Calu3 (cell line): ENCODE measurements around the gene ITIH3. TPM values are rescaled to one million over a fixed set of nuclear protein-coding genes. Genes with fewer than 3 reads are reported as not detected.

Source experiments
- BruUV-seq: library from RNA; stranded (reverse); fragments of 400-500 nt; replicated peaks from 2 replicates; lab custom pipeline; 2021; lab: Mats Ljungman, UMichigan
- CTCF ChIA-PET: fragments of 300-600 bp; sonication (Branson Sonifier 250); formaldehyde crosslinking; loops from one replicate; lab custom pipeline; 2022; ENCODE audit warnings: antibody characterized with exemption; lab: Charles Lee
- DNase-seq: peaks from one replicate; pipeline ENCODE4 v3.0.0; 2022
- H3K27ac Mint-ChIP-seq: one replicate; pipeline ENCODE4 v1.8.0; 2022; ENCODE audit warnings: mixed read lengths; ENCODE audit not compliant: unreplicated experiment
- H3K27me3 Mint-ChIP-seq: one replicate; pipeline ENCODE4 v1.8.0; 2022; ENCODE audit warnings: mixed read lengths; ENCODE audit not compliant: unreplicated experiment
- H3K36me3 Mint-ChIP-seq: one replicate; pipeline ENCODE4 v1.8.0; 2022; ENCODE audit warnings: mild to moderate bottlenecking, moderate library complexity, mixed read lengths; ENCODE audit not compliant: insufficient read depth, unreplicated experiment
- H3K4me1 Mint-ChIP-seq: one replicate; pipeline ENCODE4 v1.8.0; 2022; ENCODE audit warnings: mild to moderate bottlenecking, low read depth, mixed read lengths; ENCODE audit not compliant: unreplicated experiment
- H3K4me3 Mint-ChIP-seq: one replicate; pipeline ENCODE4 v1.8.0; 2022; ENCODE audit warnings: mild to moderate bottlenecking, low read depth, moderate library complexity, mixed read lengths; ENCODE audit not compliant: unreplicated experiment
- H3K9me3 Mint-ChIP-seq: one replicate; pipeline ENCODE4 v1.8.0; 2022; ENCODE audit warnings: low read depth, mixed read lengths; ENCODE audit not compliant: unreplicated experiment
- intact Hi-C: fragments of 100-400 bp; cut with micrococcal nuclease; formaldehyde crosslinking; loops from one replicate; pipeline ENCODE4 v1.10.0; 2022; ENCODE audit not compliant: unreplicated experiment
- total RNA-seq: library from RNA; stranded (reverse); gene quantifications from 2 replicates; pipeline ENCODE4 v1.2.3, GENCODE V29; 2022
- TF ChIP-seq, protein P1 (sequence below): fragments of 200-600 bp; IDR thresholded peaks from one replicate; pipeline ENCODE4 v1.8.0; 2022; ENCODE audit warnings: antibody characterized with exemption; ENCODE audit not compliant: unreplicated experiment

Gene ITIH3
- total RNA-seq, 1 experiment from 2014 or later = not detected

DNA sequence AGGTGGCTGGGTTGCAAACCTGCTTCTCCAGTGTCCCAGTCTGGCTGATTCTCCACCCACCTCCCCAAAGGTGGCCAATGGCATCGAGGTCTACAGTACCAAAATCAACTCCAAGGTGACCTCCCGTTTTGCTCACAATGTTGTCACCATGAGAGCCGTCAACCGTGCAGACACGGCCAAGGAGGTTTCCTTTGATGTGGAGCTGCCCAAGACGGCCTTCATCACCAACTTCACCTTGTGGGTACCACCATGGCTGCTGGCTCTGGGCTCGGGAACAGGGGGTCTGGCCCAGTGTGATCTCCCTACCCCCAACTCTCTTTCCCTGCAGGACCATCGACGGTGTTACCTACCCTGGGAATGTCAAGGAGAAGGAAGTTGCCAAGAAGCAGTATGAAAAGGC lies 1.8 kb downstream of the ITIH3 start:
- Mint-ChIP-seq H3K27me3 (peaks cover 23% of the 10 kb centered on the region), H3K9me3 (no peaks in the 10 kb centered on the region), H3K4me3 (no peak overlapping the region), H3K4me1 (no peaks in the 10 kb centered on the region), H3K27ac (no peak overlapping the region), H3K36me3 (no peaks in the 10 kb centered on the region)
- DNase-seq = no peak
- TF ChIP-seq, protein P1, sequence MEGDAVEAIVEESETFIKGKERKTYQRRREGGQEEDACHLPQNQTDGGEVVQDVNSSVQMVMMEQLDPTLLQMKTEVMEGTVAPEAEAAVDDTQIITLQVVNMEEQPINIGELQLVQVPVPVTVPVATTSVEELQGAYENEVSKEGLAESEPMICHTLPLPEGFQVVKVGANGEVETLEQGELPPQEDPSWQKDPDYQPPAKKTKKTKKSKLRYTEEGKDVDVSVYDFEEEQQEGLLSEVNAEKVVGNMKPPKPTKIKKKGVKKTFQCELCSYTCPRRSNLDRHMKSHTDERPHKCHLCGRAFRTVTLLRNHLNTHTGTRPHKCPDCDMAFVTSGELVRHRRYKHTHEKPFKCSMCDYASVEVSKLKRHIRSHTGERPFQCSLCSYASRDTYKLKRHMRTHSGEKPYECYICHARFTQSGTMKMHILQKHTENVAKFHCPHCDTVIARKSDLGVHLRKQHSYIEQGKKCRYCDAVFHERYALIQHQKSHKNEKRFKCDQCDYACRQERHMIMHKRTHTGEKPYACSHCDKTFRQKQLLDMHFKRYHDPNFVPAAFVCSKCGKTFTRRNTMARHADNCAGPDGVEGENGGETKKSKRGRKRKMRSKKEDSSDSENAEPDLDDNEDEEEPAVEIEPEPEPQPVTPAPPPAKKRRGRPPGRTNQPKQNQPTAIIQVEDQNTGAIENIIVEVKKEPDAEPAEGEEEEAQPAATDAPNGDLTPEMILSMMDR = no peak
- BruUV-seq = no TSS peak
- intact Hi-C loops = no loop called here
- CTCF ChIA-PET = no interaction called here

- TF ChIP-seq, protein P1 = no peak
- intact Hi-C loops = no loop called here
- no peak overlapping the region for H3K4me3 Mint-ChIP-seq
- no peak overlapping the region for H3K27ac Mint-ChIP-seq
- no TSS peak for BruUV-seq
- H3K27me3 Mint-ChIP-seq = peaks cover 6% of the 10 kb centered on the region
- DNase-seq = no peak
- H3K4me1 Mint-ChIP-seq = no peaks in the 10 kb centered on the region
- H3K36me3 Mint-ChIP-seq = no peaks in the 10 kb centered on the region
- H3K9me3 Mint-ChIP-seq = no peaks in the 10 kb centered on the region
- CTCF ChIA-PET = interaction anchor here (0.6 kb wide), 1 partner anchor 285 kb away, joined by 4 read pairs; no protein-coding TSS in a partner anchor
Measured at GRCh38 chr3:52798376-52798977, 3.9 kb downstream of the ITIH3 start.

- H3K9me3 Mint-ChIP-seq = no peaks in the 10 kb centered on the region
- H3K27ac Mint-ChIP-seq = no peak overlapping the region
- peaks cover under 1% of the 10 kb centered on the region for H3K27me3 Mint-ChIP-seq
- no peak overlapping the region for H3K4me3 Mint-ChIP-seq
- TF ChIP-seq, protein P1 = peak; percentile 73
- H3K4me1 Mint-ChIP-seq = no peaks in the 10 kb centered on the region
- no TSS peak for BruUV-seq
- intact Hi-C loops = no loop called here
- no peaks in the 10 kb centered on the region for H3K36me3 Mint-ChIP-seq
- CTCF ChIA-PET = interaction anchor here (0.6 kb wide), 1 partner anchor 285 kb away, joined by 4 read pairs; no protein-coding TSS in a partner anchor
- peak; percentile 60 for DNase-seq
Measured at GRCh38 chr3:52798978-52799476, 4.4 kb downstream of the ITIH3 start.

- Mint-ChIP-seq H3K36me3 (no peaks in the 10 kb centered on the region), H3K9me3 (no peaks in the 10 kb centered on the region), H3K27me3 (no peaks in the 10 kb centered on the region), H3K4me1 (no peaks in the 10 kb centered on the region), H3K27ac (no peak overlapping the region), H3K4me3 (no peak overlapping the region)
- intact Hi-C loops = no loop called here
- no TSS peak for BruUV-seq
- DNase-seq = no peak
- TF ChIP-seq, protein P1 = no peak
- CTCF ChIA-PET = no interaction called here
Measured at GRCh38 chr3:52800079-52800478, 5.5 kb downstream of the ITIH3 start.
